Peyer's patch (tissue), 4 donors: ENCODE measurements around the gene CCR6. TPM values are rescaled to one million over a fixed set of nuclear protein-coding genes. Genes with fewer than 3 reads are reported as not detected.

Experiments used
- DNase-seq, 3 donors: peaks; one replicate each; pipeline ENCODE4 v3.0.0-alpha.2; 2017 to 2019
- H3K27ac ChIP-seq, 4 donors: fragments of 200-600 bp; sonication (generic); one replicate each; pipeline ENCODE4 v1.5.1; 2016 to 2019
- H3K27me3 ChIP-seq, 2 donors: fragments of 200-600 bp; sonication (generic); one replicate each; pipeline ENCODE4 v1.5.1; 2019
- H3K36me3 ChIP-seq, 3 donors: fragments of 200-600 bp; sonication (generic); one replicate each; pipeline ENCODE4 v1.5.1; 2016 to 2019
- H3K4me1 ChIP-seq, 4 donors: fragments of 200-600 bp; sonication (generic); one replicate each; pipeline ENCODE4 v1.5.1; 2016 to 2019
- H3K4me3 ChIP-seq, 4 donors: fragments of 200-600 bp; sonication (generic); 1 replicate in 3 of 4; 2 replicates in 1 of 4; pipeline ENCODE4 v1.5.1; 2016 to 2019; ENCODE audit warnings: mild to moderate bottlenecking in 1 of 4
- H3K9me3 ChIP-seq, 4 donors: fragments of 200-600 bp; sonication (generic); one replicate each; pipeline ENCODE4 v1.5.1; 2016 to 2019; ENCODE audit warnings: mild to moderate bottlenecking in 1 of 4
- POLR2A ChIP-seq, 2 donors: fragments of 450-650 bp; IDR thresholded peaks; one replicate each; pipeline ENCODE4 v1.5.1; 2017; ENCODE audit warnings: antibody characterized with exemption in 2 of 2, mild to moderate bottlenecking in 2 of 2, moderate library complexity in 2 of 2
- total RNA-seq, 4 donors: library from RNA; depleted of rRNA; stranded (reverse); fragments of >200 nt; gene quantifications; one replicate each; pipeline ENCODE4 v1.1.0, GENCODE V29; 2016
- TF ChIP-seq, protein P1 (sequence below), 6 experiments: fragments of 450-650 bp in 4 of 6; fragments of 200-600 bp in 2 of 6; sonication (generic) in 1 of 6; IDR thresholded peaks; one replicate each; pipeline ENCODE4 v1.5.1; 2017 to 2019; ENCODE audit warnings: antibody characterized with exemption in 6 of 6, mild to moderate bottlenecking in 3 of 6, moderate library complexity in 1 of 6

Gene CCR6
- total RNA-seq, 4 donors from 2014 or later, result 0.67 to 5.0 TPM; not detected in 2

DNA sequence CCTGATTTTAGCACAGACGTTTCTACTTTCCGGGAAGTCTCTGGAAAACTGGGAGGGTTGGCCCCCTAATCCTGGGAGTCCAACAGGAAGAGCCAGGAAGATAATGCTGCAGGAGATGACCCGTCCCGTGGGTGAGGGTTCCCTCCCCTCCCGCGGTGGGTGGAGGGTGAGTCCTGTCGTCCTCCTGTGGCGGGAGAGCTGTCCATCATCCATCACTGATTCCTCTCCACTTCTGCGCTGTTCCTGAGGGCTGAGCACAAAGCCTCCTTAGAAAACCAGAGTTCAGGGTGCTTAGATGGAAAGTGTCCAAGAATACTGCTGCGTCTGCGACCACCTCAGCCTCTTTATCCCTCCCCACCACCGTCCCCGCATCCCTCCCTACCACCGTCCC is 6.1 kb upstream of the CCR6 start:
- peak overlapping the region in 1 of 4 donors; percentile 38 for H3K27ac ChIP-seq
- H3K4me1 ChIP-seq, result peaks cover 0 to 20% (median 17%) of the 10 kb centered on the region in 4 donors
- no peaks in the 10 kb centered on the region for H3K27me3 ChIP-seq
- TF ChIP-seq, protein P1, sequence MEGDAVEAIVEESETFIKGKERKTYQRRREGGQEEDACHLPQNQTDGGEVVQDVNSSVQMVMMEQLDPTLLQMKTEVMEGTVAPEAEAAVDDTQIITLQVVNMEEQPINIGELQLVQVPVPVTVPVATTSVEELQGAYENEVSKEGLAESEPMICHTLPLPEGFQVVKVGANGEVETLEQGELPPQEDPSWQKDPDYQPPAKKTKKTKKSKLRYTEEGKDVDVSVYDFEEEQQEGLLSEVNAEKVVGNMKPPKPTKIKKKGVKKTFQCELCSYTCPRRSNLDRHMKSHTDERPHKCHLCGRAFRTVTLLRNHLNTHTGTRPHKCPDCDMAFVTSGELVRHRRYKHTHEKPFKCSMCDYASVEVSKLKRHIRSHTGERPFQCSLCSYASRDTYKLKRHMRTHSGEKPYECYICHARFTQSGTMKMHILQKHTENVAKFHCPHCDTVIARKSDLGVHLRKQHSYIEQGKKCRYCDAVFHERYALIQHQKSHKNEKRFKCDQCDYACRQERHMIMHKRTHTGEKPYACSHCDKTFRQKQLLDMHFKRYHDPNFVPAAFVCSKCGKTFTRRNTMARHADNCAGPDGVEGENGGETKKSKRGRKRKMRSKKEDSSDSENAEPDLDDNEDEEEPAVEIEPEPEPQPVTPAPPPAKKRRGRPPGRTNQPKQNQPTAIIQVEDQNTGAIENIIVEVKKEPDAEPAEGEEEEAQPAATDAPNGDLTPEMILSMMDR (IDR thresholded peaks at IDR 0.05), result no peak
- TF ChIP-seq POLR2A (IDR thresholded peaks at IDR 0.05), result no peak
- no peaks in the 10 kb centered on the region for H3K9me3 ChIP-seq
- H3K36me3 ChIP-seq, result no peaks in the 10 kb centered on the region
- no peak for DNase-seq
- H3K4me3 ChIP-seq, result no peak overlapping the region

DNA sequence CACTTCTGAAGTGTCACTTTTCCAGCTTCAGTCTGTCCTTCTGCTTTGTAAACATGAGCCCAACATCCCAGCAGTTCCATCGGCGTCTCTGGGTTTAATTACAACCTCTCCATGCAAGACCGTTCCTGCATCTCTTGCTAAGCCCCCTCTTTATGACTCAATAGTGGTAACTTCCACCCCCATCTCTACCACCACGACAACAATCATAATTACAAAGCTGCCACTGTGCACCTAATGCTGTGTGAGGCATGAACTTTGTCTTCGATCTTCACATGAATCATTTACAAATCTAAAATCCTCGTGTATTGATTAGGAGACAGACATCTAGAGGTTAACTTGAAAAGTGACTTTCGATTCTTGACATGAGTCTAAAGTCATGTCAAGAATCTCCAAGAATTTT is 4.9 kb upstream of the CCR6 start:
- peak overlapping the region in 3 of 4 donors; percentile 70 to 87 (median 86) for H3K27ac ChIP-seq
- H3K27me3 ChIP-seq, result no peaks in the 10 kb centered on the region
- no peaks in the 10 kb centered on the region for H3K9me3 ChIP-seq
- DNase-seq, result no peak
- H3K4me3 ChIP-seq, result no peak overlapping the region
- peaks cover 0 to 21% (median 16%) of the 10 kb centered on the region in 4 donors for H3K4me1 ChIP-seq
- no peaks in the 10 kb centered on the region for H3K36me3 ChIP-seq
- no peak for TF ChIP-seq POLR2A (IDR thresholded peaks at IDR 0.05)
- TF ChIP-seq, protein P1 (IDR thresholded peaks at IDR 0.05), result no peak

DNA sequence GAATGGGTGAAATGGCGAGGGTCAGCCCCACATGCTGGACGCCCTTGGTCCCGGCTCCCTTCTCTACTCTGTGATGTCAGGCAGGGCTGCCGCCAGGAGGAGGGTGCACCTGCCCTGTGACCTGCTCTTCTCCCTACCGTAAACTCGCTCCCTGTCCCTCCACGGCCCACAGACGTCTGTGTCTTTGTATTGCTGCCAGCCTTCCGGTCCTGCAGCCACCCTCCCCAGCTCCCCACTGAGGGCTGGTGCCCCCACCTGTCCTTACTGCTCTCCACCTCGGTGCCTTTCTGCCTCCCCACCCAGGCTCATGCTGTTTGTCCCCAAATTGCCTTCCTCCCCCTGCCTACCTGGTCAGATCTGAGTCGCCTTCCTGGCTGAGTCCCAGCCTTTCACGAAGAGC is 4.1 kb upstream of the CCR6 start:
- Histone ChIP-seq H3K27me3 (no peaks in the 10 kb centered on the region), H3K9me3 (no peaks in the 10 kb centered on the region), H3K27ac (peak overlapping the region; percentile 31 to 87 (median 78)), H3K4me1 (peaks cover 0 to 29% (median 16%) of the 10 kb centered on the region in 4 donors), H3K4me3 (peak overlapping the region in 1 of 4 donors; percentile 21), H3K36me3 (no peaks in the 10 kb centered on the region)
- TF ChIP-seq POLR2A (IDR thresholded peaks at IDR 0.05), result no peak
- TF ChIP-seq, protein P1 (IDR thresholded peaks at IDR 0.05), result no peak
- peak in 2 of 3 donors; percentile 73 to 82 for DNase-seq

DNA sequence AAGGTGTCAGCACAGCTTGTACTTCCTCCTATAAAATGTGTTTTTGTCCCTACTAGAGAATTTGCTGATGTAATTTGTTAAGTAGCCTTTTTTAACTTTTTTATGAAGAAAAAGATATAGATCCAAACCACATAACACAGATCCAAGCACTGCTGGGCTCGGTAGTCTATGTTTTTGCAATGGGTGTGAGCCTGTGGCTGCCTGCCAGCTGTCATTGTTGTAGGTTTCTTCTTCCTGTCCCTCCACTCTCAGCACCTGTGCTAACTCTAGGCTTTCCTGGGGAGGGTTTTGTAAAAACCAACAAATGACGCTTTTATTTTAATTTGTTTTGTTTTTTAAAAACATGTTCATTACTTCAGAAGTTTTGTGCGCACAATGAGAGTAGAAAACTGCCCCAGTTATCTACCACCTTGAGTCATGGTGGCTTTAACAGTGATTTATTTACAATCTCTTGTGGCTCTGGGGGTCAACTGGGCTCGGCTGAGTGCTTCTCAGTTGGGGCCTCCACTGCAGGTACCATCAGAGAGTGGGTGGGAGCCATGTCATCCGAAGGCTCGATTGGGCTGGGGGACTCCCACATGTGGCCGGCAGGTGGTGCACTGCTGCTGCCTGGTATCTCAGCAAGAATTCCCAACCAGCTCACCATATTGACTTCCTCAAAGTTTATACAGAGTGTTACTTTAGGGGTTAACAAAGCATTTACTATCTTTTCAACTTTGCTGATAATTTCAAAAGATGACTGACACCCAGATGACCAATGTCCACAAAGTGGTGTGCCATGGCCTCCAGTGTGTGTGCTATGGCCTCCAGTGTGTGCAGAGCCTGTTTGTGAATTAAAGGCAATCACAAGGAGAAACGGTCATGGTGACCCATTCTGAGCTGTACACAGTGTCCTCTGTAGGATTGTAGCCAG is 3.0 kb upstream of the CCR6 start:
- Histone ChIP-seq H3K27me3 (no peaks in the 10 kb centered on the region), H3K4me1 (peaks cover 0 to 29% (median 15%) of the 10 kb centered on the region in 4 donors), H3K27ac (peak overlapping the region; percentile 57 to 87 (median 78)), H3K4me3 (no peak overlapping the region), H3K36me3 (no peaks in the 10 kb centered on the region), H3K9me3 (no peaks in the 10 kb centered on the region)
- DNase-seq, result peak in 2 of 3 donors; percentile 73 to 87
- TF ChIP-seq, protein P1 (IDR thresholded peaks at IDR 0.05), result peak in 2 of 6 experiments; percentile 16 to 24
- TF ChIP-seq POLR2A (IDR thresholded peaks at IDR 0.05), result no peak

DNA sequence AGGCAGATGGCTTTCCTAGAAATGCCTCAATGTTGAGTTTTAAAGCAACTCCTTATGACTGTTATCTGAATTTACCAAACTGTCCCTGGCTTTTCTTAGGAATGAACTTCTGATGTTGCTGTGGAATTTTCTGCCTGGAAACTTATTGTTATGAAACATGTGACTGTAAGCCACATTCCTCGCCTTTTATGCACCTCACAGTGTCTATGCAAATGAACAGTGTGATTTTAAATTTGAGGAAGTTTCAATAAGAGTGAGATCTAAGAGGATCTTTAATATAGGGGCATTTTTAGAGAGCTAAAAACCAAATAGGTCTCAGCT is 2.4 kb upstream of the CCR6 start:
- Histone ChIP-seq H3K27me3 (no peaks in the 10 kb centered on the region), H3K4me1 (peaks cover 0 to 29% (median 15%) of the 10 kb centered on the region in 4 donors), H3K4me3 (peak overlapping the region in 1 of 4 donors; percentile 21), H3K36me3 (no peaks in the 10 kb centered on the region), H3K9me3 (no peaks in the 10 kb centered on the region), H3K27ac (peak overlapping the region; percentile 38 to 87 (median 72))
- no peak for TF ChIP-seq POLR2A (IDR thresholded peaks at IDR 0.05)
- TF ChIP-seq, protein P1 (IDR thresholded peaks at IDR 0.05), result no peak
- DNase-seq, result no peak
